GM12892 (cell line): ENCODE data around the gene ANKRD13D.

Experiments used
- DNase-seq: peaks from one replicate; pipeline ENCODE4 v3.0.0; 2011; ENCODE audit not compliant: insufficient read length
- FAIRE-seq: peaks from 2 replicates; lab custom pipeline; 2011; peaks lifted over from hg19 to GRCh38; lab: Jason Lieb, UNC
- POLR2A ChIP-seq: IDR thresholded peaks from 2 replicates; pipeline ENCODE4 v1.6.1; 2011; ENCODE audit warnings: low read depth, low read length, control low read depth
- POLR2AphosphoS5 ChIP-seq: IDR thresholded peaks from 2 replicates; pipeline ENCODE4 v1.6.1; 2011; ENCODE audit warnings: low read depth, low read length, control low read depth
- TAF1 ChIP-seq: IDR thresholded peaks from 2 replicates; pipeline ENCODE4 v1.6.1; 2011; ENCODE audit warnings: low read depth, mild to moderate bottlenecking, control low read depth, low read length, borderline replicate concordance

The ANKRD13D gene

DNA sequence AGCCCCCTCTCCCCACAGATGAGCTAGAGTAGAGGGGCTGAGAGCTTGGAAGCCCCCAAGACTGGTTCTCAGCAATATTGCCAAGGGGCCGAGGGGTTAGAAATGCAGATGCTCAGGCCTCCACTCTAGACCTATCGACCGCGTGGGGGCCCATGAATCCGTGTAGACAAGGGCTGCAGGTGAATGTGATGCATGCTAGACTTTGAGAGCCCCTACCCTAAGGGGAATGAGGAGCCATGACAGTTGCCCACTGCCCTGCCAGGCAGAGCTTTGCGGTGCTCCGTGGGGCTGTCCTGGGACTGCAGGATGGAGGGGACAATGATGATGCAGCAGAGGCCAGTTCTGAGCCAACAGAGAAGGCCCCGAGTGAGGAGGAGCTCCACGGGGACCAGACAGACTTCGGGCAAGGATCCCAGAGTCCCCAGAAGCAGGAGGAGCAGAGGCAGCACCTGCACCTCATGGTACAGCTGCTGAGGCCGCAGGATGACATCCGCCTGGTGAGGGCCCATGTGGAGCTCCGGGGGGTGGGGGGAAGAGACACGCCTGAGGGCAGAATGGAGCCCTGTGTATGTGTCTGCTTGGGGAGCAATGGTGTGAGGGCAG, 15.5 kb downstream of the ANKRD13D start:
- FAIRE-seq (no peak), DNase-seq (no peak)
- TF ChIP-seq POLR2AphosphoS5 (no peak), TAF1 (no peak), POLR2A (no peak)

DNA sequence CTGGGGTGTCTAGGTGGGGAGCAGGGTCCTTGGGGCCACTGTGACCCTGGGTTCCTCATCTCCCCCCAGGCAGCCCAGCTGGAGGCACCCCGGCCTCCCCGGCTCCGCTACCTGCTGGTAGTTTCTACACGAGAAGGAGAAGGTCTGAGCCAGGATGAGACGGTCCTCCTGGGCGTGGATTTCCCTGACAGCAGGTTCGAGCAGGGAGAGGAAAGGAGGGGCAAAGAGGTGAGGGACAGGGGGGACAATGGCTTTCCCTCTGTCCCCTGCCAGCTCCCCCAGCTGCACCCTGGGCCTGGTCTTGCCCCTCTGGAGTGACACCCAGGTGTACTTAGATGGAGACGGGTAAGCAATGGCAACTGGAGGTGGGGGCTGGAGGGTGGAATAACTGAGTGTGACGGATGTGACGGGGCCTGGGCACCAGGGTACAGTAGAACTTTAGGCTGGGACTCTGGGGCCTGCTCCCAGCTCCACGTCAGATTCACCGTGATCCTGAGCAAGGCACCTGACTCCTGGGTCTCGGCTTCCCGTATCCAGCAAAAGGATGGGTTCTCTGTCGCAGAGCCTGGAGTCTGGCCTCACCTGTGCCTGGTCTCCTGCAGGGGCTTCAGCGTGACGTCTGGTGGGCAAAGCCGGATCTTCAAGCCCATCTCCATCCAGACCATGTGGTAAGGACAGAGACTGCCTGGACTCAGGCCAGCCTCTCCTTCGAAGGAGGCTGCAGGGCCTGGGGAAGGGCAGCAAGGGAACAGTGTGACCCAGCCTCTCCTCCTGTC, 17.9 kb downstream of the ANKRD13D start:
- TF ChIP-seq TAF1 (no peak), POLR2A (no peak), POLR2AphosphoS5 (no peak)
- DNase-seq, result no peak
- no peak for FAIRE-seq

DNA sequence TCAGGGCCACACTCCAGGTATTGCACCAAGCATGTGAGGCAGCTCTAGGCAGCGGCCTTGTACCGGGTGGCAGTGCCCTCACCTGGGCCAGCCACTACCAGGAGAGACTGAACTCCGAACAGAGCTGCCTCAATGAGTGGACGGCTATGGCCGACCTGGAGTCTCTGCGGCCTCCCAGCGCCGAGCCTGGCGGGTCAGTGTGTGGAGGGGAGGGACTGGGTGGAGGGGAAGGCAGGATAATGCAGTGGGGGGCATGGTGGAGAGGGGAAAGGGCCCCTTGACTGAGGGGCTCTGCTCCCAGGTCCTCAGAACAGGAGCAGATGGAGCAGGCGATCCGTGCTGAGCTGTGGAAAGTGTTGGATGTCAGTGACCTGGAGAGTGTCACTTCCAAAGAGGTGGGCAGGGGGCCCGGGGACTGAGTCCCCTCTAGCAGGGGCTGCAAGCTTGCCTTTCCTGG, 18.5 kb downstream of the ANKRD13D start:
- DNase-seq (no peak), FAIRE-seq (no peak)
- TF ChIP-seq POLR2AphosphoS5, result no peak
- no peak for TF ChIP-seq POLR2A
- no peak for TF ChIP-seq TAF1

DNA sequence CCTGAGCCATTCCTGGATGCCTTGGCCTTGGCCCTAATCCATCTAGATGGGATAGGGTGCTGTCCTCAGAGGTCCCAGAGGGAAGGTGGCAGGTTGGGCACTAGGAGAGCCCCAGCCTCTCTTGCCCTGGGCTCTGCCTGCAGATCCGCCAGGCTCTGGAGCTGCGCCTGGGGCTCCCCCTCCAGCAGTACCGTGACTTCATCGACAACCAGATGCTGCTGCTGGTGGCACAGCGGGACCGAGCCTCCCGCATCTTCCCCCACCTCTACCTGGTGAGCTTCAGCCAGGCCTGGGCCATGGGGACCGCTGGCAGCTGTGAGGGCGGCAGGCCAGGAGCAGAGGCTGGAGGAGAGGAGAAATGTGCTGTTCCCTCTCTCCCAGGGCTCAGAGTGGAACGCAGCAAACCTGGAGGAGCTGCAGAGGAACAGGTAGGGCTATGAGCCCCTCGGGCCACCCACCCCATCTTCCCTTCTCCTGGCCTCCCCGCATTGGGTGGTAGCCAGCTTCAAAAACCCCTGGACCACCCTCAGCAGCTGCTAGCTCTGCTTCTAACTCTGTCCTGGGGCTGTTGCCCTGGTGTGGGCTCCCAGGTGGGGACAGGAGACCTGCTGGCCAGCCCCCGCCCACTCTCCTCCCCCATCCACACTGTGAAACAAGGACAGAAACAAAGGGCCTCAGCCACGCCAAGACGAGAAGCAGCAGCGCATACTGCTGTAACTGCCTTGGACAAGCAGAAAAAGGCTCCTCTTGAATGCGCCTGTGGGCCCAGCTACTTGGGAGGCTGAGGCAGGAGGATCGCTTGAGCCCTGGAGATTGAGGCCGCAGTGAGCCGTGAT, 19.1 kb downstream of the ANKRD13D start:
- DNase-seq (no peak), FAIRE-seq (no peak)
- TF ChIP-seq POLR2AphosphoS5 (no peak), POLR2A (no peak), TAF1 (no peak)

DNA sequence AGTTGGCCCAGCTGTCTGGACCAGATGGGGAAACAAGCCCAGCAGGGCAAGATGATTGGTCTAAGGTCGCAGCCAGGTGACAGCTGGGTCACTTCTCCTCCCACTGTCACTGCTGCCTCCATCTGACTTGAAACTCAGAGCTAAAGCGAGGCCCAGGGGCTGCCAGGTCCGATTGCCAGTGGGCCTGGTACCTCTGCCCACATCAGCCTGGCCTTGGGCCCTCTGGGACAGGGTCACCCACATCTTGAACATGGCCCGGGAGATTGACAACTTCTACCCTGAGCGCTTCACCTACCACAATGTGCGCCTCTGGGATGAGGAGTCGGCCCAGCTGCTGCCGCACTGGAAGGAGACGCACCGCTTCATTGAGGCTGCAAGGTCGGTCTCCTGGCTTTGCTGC, 20.1 kb downstream of the ANKRD13D start:
- no peak for DNase-seq
- TF ChIP-seq TAF1, result no peak
- TF ChIP-seq POLR2A, result no peak
- no peak for TF ChIP-seq POLR2AphosphoS5
- no peak for FAIRE-seq

DNA sequence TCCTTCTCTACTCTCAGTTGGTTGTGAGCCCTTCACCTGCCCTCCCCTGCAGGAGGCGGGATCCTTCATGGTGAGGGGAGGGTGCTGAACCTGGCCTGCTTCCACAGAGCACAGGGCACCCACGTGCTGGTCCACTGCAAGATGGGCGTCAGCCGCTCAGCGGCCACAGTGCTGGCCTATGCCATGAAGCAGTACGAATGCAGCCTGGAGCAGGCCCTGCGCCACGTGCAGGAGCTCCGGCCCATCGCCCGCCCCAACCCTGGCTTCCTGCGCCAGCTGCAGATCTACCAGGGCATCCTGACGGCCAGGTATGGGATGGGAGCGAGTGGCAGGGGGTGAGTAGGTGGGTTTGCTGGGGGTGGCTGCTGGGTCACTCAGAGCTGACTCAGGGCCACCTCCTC, 20.6 kb downstream of the ANKRD13D start:
- TF ChIP-seq POLR2AphosphoS5 (no peak), POLR2A (no peak), TAF1 (no peak)
- FAIRE-seq (no peak), DNase-seq (no peak)

DNA sequence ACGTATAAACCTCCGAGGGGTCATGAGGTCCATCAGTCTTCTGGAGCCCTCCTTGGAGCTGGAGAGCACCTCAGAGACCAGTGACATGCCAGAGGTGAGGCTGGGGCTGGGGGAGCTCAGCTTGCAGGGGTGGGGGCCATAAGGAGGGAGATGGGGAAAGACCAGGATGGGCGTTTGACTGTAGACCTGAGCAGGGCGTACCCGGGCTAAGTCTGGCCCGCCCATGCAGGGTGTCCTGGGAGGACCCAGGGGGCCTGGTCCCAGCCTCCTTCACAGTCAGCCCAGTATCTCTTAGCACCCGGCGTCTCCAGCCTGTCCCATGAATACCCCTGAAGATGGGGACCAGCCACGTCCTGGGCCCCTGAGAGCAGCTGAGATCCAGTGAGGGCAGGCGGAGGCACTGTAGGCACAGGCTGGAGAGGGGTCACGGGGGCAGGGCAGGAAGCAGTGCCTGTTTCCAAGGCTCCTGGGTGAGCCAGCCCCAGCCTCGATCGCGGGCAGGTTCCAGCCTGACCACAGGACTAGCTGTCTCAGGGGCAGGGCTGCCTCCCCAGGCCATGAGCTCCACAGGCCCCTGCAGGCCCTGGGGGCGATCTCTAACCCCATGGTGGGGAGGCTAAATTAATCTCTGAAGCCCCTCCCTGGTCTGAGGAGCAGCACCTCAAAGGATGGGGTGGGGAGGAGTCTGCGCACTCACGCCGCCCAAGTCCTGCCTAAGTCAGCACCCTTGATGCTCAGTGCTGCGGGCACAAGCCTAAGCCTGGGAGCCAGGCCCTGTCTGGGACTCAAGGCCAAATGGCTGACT, 21.3 kb downstream of the ANKRD13D start:
- DNase-seq (no peak), FAIRE-seq (no peak)
- TF ChIP-seq POLR2AphosphoS5, result no peak

DNA sequence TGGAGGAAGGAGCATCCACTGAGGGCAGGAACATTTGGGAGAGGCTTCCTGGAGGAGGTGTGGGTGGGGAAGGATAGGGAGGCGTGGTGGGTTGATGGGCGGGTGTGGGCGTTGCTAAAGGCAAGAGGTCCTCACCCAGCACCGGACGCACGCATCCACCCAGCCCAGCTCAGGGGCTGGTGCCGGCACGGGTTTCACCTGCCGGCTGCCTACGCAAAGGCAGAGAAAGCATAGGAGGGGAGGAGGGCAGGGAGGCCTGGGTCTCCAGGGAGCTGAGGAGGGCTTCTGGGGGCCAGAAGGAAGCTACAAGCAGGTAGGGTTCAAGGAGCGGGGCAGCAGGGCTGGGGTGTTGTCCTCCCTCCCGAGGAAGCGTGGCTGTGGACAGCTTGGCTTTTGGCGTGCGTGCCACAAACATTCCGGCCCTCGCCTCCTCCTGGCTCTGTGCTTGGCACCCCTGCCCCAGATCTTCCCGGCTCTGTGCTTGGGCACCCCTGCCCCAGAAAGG, 22.0 kb downstream of the ANKRD13D start:
- no peak for DNase-seq
- FAIRE-seq, result no peak
- no peak for TF ChIP-seq POLR2AphosphoS5
- no peak for TF ChIP-seq POLR2A
- TF ChIP-seq TAF1, result no peak

DNA sequence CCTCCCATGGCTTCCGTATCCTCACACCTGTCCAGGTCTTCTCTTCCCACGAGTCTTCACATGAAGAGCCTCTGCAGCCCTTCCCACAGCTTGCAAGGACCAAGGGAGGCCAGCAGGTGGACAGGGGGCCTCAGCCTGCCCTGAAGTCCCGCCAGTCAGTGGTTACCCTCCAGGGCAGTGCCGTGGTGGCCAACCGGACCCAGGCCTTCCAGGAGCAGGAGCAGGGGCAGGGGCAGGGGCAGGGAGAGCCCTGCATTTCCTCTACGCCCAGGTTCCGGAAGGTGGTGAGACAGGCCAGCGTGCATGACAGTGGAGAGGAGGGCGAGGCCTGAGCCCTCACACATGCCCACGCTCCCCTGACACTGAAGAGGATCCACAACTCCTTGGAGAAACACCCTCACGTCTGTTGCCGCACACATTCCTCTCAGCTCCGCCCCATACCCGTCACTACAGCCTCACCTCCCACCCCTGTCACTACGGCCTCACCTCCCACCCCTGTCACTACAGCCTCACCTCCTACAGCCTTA, 22.5 kb downstream of the ANKRD13D start:
- FAIRE-seq (no peak), DNase-seq (no peak)
- TF ChIP-seq POLR2A (no peak), POLR2AphosphoS5 (no peak), TAF1 (no peak)

DNA sequence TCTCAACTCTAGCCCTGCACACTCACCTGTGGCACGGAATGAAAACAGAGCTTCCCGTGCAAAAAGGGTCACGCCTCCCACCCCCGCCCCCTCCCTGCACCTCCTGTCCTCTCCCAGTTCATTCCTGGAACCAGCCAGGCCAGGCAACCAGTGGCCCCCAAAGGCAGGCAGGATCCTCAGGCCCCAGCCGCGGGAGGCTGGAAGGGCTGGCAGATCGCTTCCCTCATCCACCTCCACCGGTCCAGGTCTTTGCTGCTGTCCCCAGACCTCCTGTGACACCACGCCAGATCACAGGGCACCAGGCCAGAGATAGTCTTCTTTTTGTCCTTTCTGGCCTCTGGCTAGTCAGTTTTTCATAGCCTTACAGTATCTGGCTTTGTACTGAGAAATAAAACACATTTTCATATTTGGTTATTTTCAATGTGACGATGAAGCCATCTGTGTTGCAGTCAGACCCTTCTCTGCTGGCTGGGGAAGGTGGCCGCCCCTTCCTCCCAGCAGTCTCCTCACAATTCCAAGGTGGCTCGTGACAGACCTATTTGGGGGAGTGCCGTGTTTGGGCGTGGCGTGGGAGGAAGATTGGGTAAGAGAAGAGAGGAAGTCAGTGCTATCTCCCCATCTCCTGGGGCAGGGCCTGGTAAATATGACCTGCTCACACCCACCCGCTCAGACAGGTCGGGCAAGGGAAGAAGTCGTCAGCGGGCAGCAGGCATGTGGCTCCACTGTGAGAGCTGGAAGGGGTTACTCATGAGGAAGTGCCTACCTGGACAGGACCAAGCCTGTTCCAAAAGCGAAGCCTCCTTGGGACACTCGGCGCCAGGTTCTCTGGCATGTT, 23.3 kb downstream of the ANKRD13D start:
- TF ChIP-seq TAF1 (no peak), POLR2AphosphoS5 (no peak), POLR2A (no peak)
- no peak for DNase-seq
- no peak for FAIRE-seq
